HepG2 (cell line): ENCODE data around the gene CDH23. TPM values are rescaled to one million over a fixed set of nuclear protein-coding genes. Genes with fewer than 3 reads are reported as not detected.

ENCODE experiments used
- ATAC-seq: fragments of 200-7000 bp; cut with Tn5 transposase; 3 replicates; pipeline ENCODE4 v1.9.1; 2020; ENCODE audit warnings: mild to moderate bottlenecking, moderate library complexity
- BruUV-seq: library from RNA; stranded (reverse); fragments of 400-500 nt; replicated peaks from 2 replicates; lab custom pipeline; 2021; lab: Mats Ljungman, UMichigan
- CTCF ChIA-PET: fragments of 300-600 bp; formaldehyde crosslinking; extraction: SDS; loops from one replicate; lab custom pipeline; 2021; ENCODE audit warnings: low total read pairs, inconsistent platforms, low intra/inter-chr PET ratio; lab: Yijun Ruan, JAX
- POLR2A ChIA-PET: fragments of 350-600 bp; sonication (Branson Sonifier 250); formaldehyde crosslinking; loops from one replicate; lab custom pipeline; 2020; ENCODE audit warnings: antibody characterized with exemption, inconsistent platforms; lab: Yijun Ruan, JAX
- DNase-seq: peaks from one replicate; pipeline ENCODE4 v3.0.0-alpha.2; 2015; ENCODE audit warnings: low spot score
- FAIRE-seq: peaks from 3 replicates; lab custom pipeline; 2011; peaks lifted over from hg19 to GRCh38; lab: Jason Lieb, UNC
- H2AFZ ChIP-seq: one replicate; pipeline ENCODE4 v1.6.1; 2011; ENCODE audit warnings: low read length, inconsistent platforms
- H3K27ac ChIP-seq: fragments of 300-600 bp; 3 replicates; pipeline ENCODE4 v1.8.0; 2011; ENCODE audit warnings: mixed run types, mild to moderate bottlenecking, mixed read lengths, low read length, inconsistent platforms; ENCODE audit not compliant: insufficient read depth; ENCODE audit errors: extremely low read length
- H3K27me3 ChIP-seq, 2 experiments: fragments of 200-600 bp in 1 of 2; 2 replicates in 1 of 2; 3 replicates in 1 of 2; pipeline versions ENCODE4 v1.6.0 to v1.8.0; 2011; ENCODE audit warnings: low read length in 2 of 2, mild to moderate bottlenecking in 2 of 2, moderate library complexity in 2 of 2, inconsistent platforms in 1 of 2; ENCODE audit not compliant: insufficient read depth in 2 of 2, control insufficient read depth in 1 of 2
- H3K36me3 ChIP-seq, 2 experiments: fragments of 200-600 bp in 1 of 2; replicated peaks in 1 of 2; 2 replicates in 1 of 2; 3 replicates in 1 of 2; pipeline versions ENCODE4 v1.5.1 to v1.8.0; 2011; ENCODE audit warnings: low read length in 2 of 2, inconsistent platforms in 1 of 2; ENCODE audit not compliant: insufficient read depth in 2 of 2, control insufficient read depth in 1 of 2
- H3K4me1 ChIP-seq: 2 replicates; pipeline ENCODE4 v1.5.1; 2012; ENCODE audit warnings: low read length, inconsistent platforms; ENCODE audit not compliant: insufficient read depth
- H3K4me2 ChIP-seq: 2 replicates; pipeline ENCODE4 v1.6.0; 2011; ENCODE audit warnings: low read depth, low read length, inconsistent platforms
- H3K4me3 ChIP-seq, 3 experiments: fragments of 200-600 bp in 1 of 3; sonication (generic), shearing (Covaris generic) in 1 of 3; replicated peaks in 1 of 3; 2 replicates each; pipeline ENCODE4 v1.5.1; 2011 to 2016; ENCODE audit warnings: low read length in 3 of 3, inconsistent platforms in 2 of 3, low read depth in 2 of 3, mild to moderate bottlenecking in 2 of 3, control low read depth in 1 of 3, mixed read lengths in 1 of 3; ENCODE audit not compliant: insufficient read depth in 1 of 3
- H3K79me2 ChIP-seq: one replicate; pipeline ENCODE4 v1.6.1; 2011; ENCODE audit warnings: low read length, inconsistent platforms; ENCODE audit not compliant: insufficient read depth
- H3K9ac ChIP-seq: 2 replicates; pipeline ENCODE4 v1.6.0; 2011; ENCODE audit warnings: mild to moderate bottlenecking, low read depth, low read length, inconsistent platforms; ENCODE audit not compliant: insufficient read depth
- H3K9me3 ChIP-seq: 2 replicates; pipeline ENCODE4 v1.5.1; 2012; ENCODE audit warnings: mild to moderate bottlenecking, low read length
- H4K20me1 ChIP-seq: 2 replicates; pipeline ENCODE4 v1.6.0; 2011; ENCODE audit warnings: inconsistent platforms, mild to moderate bottlenecking, low read length, moderate library complexity; ENCODE audit not compliant: insufficient read depth
- ATAD3A ChIP-seq: sonication (generic); formaldehyde crosslinking; IDR thresholded peaks from 2 replicates; pipeline ENCODE4 v1.4.0; 2020; ENCODE audit warnings: missing genetic modification reagents
- FIP1L1 ChIP-seq: fragments of 200-400 bp; formaldehyde crosslinking; IDR thresholded peaks from 2 replicates; pipeline ENCODE4 v1.6.1; 2018; ENCODE audit warnings: low read depth, mild to moderate bottlenecking, low read length, moderate library complexity, borderline replicate concordance; ENCODE audit not compliant: insufficient read depth
- KMT2B ChIP-seq: IDR thresholded peaks from 2 replicates; pipeline ENCODE4 v1.6.1; 2016; ENCODE audit warnings: missing genetic modification reagents, missing compliant biosample characterization
- MAFK ChIP-seq, 2 experiments: IDR thresholded peaks in 1 of 2; conservative IDR thresholded peaks in 1 of 2; 2 replicates each; pipeline ENCODE4 v1.6.1; 2011; ENCODE audit warnings: improper control_type of control experiment in 2 of 2, low read length in 2 of 2
- PHF20 ChIP-seq: sonication (generic); formaldehyde crosslinking; IDR thresholded peaks from 2 replicates; pipeline ENCODE4 v1.5.0; 2020; ENCODE audit warnings: mild to moderate bottlenecking, missing genetic modification reagents
- TP53 ChIP-seq: sonication (generic); formaldehyde crosslinking; conservative IDR thresholded peaks from 2 replicates; pipeline ENCODE4 v1.4.0; 2020; ENCODE audit warnings: missing genetic modification reagents
- ZNF20 ChIP-seq: sonication (generic); formaldehyde crosslinking; IDR thresholded peaks from 2 replicates; pipeline ENCODE4 v1.4.0; 2020; ENCODE audit warnings: mild to moderate bottlenecking, moderate library complexity, missing genetic modification reagents
- ZNF333 ChIP-seq: sonication (generic); formaldehyde crosslinking; IDR thresholded peaks from 2 replicates; pipeline ENCODE4 v1.4.0; 2020; ENCODE audit warnings: mild to moderate bottlenecking, missing genetic modification reagents, borderline replicate concordance
- ZNF577 ChIP-seq: sonication (generic); formaldehyde crosslinking; IDR thresholded peaks from 2 replicates; pipeline ENCODE4 v1.4.0; 2020; ENCODE audit warnings: mild to moderate bottlenecking, low read depth, missing genetic modification reagents, borderline replicate concordance
- ZNF878 ChIP-seq: sonication (generic); formaldehyde crosslinking; IDR thresholded peaks from 2 replicates; pipeline ENCODE4 v1.8.1; 2023; ENCODE audit warnings: mild to moderate bottlenecking, missing genetic modification reagents, moderate library complexity
- ZSCAN29 ChIP-seq: sonication (generic); formaldehyde crosslinking; conservative IDR thresholded peaks from 2 replicates; pipeline ENCODE4 v1.4.0; 2020; ENCODE audit warnings: mild to moderate bottlenecking, missing genetic modification reagents
- WGBS: methylation state at CpG from one replicate; pipeline ENCODE4 v1.1.6; 2017; ENCODE audit warnings: low lambda C conversion rate; 5-methylcytosine and 5-hydroxymethylcytosine counted together
- in situ Hi-C: cut with HindIII; loops from 2 replicates; pipeline ENCODE4 v1.10.0; 2017; ENCODE audit warnings: low pct_unique_long_range_greater_than_20kb; ENCODE audit not compliant: extremely low pct_ligation_motif_present
- intact Hi-C: fragments of 100-400 bp; cut with micrococcal nuclease; formaldehyde crosslinking; loops from one replicate; pipeline ENCODE4 v1.10.0; 2022; ENCODE audit not compliant: unreplicated experiment
- polyA plus RNA-seq, 8 experiments: library from polyadenylated mRNA; depleted of rRNA in 3 of 8; stranded (reverse) in 7 of 8; unstranded in 1 of 8; fragments of >200 nt; fragmentation: Illumina TruSeq in 4 of 8; extraction: Trizol in 4 of 8; gene quantifications; 2 replicates each; pipeline versions ENCODE4 v1.2.1 to v1.2.3, GENCODE V29; 2011 to 2016; ENCODE audit warnings: low read depth in 4 of 8, missing spikeins in 1 of 8, mixed read lengths in 1 of 8; ENCODE audit not compliant: insufficient read depth in 1 of 8
- total RNA-seq, 5 experiments: library from RNA; depleted of rRNA; stranded (reverse); fragments of >200 nt; fragmentation: Illumina TruSeq; extraction: Trizol; gene quantifications; 2 replicates each; pipeline ENCODE4 v1.2.3, GENCODE V29; 2016; ENCODE audit warnings: low read depth in 1 of 5
- TF ChIP-seq, protein P1 (sequence below): sonication (generic); formaldehyde crosslinking; IDR thresholded peaks from 2 replicates; pipeline ENCODE4 v1.4.0; 2020; ENCODE audit warnings: mild to moderate bottlenecking, missing genetic modification reagents

Gene CDH23
- total and polyA plus RNA-seq, 2 of the 13 experiments (the other 11 are each of a cell fraction or from before 2014, with no cell fraction given) = 0.13 TPM; not detected in 1

DNA sequence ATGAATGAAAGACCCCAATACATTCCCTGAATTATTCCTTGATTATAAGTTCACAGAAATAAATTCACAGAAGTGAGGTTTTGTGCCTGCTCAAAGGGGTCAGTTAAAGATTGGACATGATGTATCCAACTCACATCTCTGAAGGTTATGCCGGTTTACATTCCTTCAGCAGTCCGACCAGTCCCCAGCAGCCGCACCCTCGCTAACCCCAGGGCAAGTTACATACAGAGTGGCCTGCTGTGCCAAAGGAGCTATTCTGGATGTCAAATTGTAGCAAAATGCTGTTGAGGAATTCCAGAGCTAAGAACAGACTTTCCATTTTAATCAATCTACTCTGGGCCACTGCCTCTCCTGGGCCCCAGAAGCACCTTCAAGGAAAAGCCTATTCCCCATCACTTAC lies 434.0 kb downstream of the CDH23 start:
- Histone ChIP-seq H3K36me3 (peaks cover 51 to 78% of the 10 kb centered on the region in 2 experiments), H3K9me3 (no peaks in the 10 kb centered on the region), H3K27ac (no peak overlapping the region), H3K4me1 (peaks cover 6% of the 10 kb centered on the region), H3K4me3 (no peak overlapping the region), H3K27me3 (no peaks in the 10 kb centered on the region), H4K20me1 (peaks cover 27% of the 10 kb centered on the region), H3K9ac (no peak overlapping the region), H3K79me2 (peaks cover 30% of the 10 kb centered on the region), H2AFZ (no peak overlapping the region), H3K4me2 (no peak overlapping the region)
- no peak for FAIRE-seq
- ATAC-seq = no peak
- no TSS peak for BruUV-seq
- intact Hi-C loops = loop anchor here (10.0 kb wide), 1 partner anchor 214 kb away; no protein-coding TSS in a partner anchor
- DNase-seq = no peak
- CTCF ChIA-PET = no interaction called here
- POLR2A ChIA-PET = no interaction called here
- in situ Hi-C loops = no loop called here
- 68% methylated on average over 4 of the region's 4 CpGs for WGBS
- no peak for TF ChIP-seq MAFK (conservative IDR thresholded peaks at IDR 0.05 in 1 of 2, IDR thresholded peaks at IDR 0.05 in 1 of 2; ENCODE audit: low read length in 2 of 2)
- no peak for TF ChIP-seq ZNF577 (CRISPR knock-in tag)
- no peak for TF ChIP-seq ZNF20 (CRISPR knock-in tag)
- TF ChIP-seq ZNF333 (CRISPR knock-in tag) = no peak
- no peak for TF ChIP-seq KMT2B (CRISPR knock-in tag)
- no peak for TF ChIP-seq FIP1L1
- TF ChIP-seq ATAD3A (CRISPR knock-in tag) = no peak
- TF ChIP-seq ZNF878 (CRISPR knock-in tag) = no peak
- TF ChIP-seq, protein P1, sequence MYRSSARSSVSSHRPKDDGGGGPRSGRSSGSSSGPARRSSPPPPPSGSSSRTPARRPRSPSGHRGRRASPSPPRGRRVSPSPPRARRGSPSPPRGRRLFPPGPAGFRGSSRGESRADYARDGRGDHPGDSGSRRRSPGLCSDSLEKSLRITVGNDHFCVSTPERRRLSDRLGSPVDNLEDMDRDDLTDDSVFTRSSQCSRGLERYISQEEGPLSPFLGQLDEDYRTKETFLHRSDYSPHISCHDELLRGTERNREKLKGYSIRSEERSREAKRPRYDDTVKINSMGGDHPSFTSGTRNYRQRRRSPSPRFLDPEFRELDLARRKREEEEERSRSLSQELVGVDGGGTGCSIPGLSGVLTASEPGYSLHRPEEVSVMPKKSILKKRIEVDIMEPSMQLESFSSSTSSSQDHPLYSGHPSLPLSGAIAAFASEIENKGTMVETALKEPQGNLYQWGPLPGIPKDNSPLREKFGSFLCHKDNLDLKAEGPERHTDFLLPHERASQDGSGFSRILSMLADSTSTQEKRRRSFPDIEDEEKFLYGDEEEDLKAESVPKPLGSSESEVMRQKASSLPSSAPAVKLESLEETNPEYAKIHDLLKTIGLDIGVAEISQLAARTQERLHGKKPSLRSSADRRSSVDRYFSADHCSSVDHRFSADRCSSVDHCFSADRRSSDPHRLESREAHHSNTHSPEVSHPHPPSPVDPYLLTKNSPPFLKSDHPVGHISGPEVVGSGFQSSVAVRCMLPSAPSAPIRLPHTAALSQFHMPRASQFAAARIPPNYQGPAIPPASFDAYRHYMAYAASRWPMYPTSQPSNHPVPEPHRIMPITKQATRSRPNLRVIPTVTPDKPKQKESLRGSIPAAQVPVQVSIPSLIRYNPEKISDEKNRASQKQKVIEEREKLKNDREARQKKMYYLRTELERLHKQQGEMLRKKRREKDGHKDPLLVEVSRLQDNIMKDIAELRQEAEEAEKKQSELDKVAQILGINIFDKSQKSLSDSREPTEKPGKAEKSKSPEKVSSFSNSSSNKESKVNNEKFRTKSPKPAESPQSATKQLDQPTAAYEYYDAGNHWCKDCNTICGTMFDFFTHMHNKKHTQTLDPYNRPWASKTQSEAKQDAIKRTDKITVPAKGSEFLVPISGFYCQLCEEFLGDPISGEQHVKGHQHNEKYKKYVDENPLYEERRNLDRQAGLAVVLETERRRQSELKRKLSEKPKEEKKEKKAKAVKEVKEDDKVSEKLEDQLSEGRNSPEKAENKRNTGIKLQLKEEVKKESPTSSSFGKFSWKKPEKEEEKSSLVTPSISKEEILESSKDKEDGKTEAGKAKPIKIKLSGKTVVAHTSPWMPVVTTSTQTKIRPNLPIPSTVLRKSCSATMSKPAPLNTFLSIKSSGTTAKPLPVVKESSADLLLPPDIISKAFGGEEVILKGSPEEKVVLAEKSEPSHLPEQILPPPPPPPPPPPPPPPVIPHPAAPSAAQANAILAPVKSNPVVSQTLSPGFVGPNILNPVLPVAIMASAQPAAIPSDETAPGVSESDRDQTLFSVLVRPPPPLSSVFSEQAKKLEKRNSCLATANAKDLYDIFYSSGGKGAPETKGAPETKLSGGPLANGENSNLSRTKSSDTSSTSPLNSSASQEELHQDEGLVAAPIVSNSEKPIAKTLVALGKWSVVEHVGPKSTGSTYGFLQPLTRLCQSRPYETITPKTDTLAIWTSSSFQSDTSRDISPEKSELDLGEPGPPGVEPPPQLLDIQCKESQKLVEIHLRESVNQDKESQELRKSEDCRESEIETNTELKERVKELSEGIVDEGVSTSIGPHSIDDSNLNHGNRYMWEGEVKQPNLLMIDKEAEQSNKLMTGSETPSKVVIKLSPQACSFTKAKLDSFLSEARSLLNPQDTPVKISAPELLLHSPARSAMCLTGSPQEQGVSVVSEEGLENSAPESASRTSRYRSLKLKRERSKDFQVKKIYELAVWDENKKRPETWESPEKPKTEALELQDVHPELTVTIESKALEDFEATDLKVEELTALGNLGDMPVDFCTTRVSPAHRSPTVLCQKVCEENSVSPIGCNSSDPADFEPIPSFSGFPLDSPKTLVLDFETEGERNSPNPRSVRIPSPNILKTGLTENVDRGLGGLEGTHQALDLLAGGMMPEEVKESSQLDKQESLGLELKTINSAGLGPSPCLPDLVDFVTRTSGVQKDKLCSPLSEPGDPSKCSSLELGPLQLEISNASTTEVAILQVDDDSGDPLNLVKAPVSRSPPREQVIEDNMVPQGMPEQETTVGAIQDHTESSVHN (CRISPR knock-in tag) = no peak
- no peak for TF ChIP-seq TP53 (CRISPR knock-in tag)
- no peak for TF ChIP-seq PHF20 (CRISPR knock-in tag)
- TF ChIP-seq ZSCAN29 (CRISPR knock-in tag) = no peak
